ENCODE measurements around the gene IQGAP2. TPM values are rescaled to one million over a fixed set of nuclear protein-coding genes. Genes with fewer than 3 reads are reported as not detected.
A peak's percentile ranks its signal among the peaks of the same experiment; 100 is the strongest.

Gene IQGAP2
- total and polyA plus RNA-seq, 9 of the 15 experiments (the other 6 are each of a cell fraction or from before 2014, with no cell fraction given), result 8.7 to 23.2 (median 17.4) TPM

DNA sequence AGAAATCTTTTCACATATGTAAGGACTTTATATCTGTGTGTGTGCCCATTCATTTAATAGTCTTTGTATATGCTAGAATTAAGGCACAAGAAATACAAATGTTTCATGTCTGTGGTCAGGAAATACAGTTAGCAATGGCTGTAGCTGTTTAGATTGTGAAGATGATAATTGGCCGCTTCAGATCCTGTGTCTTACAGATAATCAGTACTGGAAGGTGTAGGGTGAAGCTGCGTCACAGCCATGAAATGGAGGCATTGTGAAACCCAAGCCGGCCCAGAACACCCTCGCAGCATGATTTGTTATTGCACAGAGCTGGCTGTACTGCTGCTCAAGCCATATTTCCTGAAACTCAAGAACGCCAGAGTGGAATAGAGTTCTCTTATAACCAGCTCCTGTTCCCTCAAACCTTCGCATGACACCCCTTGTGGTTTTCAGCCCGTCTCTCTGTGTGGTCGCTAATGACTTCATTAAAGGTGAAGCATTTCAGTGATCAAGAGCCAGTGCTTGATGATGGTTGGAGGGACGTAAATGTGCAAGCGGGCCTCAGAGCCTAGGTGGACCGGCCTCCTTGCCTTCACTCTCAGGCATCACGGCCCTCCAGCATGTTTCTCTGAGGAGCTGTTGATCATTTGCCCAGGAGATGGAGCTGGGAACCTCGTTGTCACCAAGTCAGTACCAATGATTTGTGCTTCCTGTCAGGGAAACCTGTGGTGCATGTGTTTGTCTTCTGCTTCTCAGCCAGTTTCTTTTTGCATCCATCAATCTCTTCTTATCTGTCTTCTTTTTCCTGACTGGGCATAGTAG lies 140.0 kb downstream of the IQGAP2 start (continued):
- no peak for TF ChIP-seq DDX20 (tag; IDR thresholded peaks at IDR 0.05; ENCODE audit: low read depth)
- no peak for TF ChIP-seq MAZ (CRISPR knock-in tag; conservative IDR thresholded peaks at IDR 0.05 in 1 of 2, IDR thresholded peaks at IDR 0.05 in 1 of 2)
- TF ChIP-seq, protein P1, sequence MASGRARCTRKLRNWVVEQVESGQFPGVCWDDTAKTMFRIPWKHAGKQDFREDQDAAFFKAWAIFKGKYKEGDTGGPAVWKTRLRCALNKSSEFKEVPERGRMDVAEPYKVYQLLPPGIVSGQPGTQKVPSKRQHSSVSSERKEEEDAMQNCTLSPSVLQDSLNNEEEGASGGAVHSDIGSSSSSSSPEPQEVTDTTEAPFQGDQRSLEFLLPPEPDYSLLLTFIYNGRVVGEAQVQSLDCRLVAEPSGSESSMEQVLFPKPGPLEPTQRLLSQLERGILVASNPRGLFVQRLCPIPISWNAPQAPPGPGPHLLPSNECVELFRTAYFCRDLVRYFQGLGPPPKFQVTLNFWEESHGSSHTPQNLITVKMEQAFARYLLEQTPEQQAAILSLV (tag; IDR thresholded peaks at IDR 0.05), result no peak
- TF ChIP-seq PCBP1 (IDR thresholded peaks at IDR 0.05; ENCODE audit: low read depth, low read length, poor library complexity, severe bottlenecking), result no peak
- TF ChIP-seq RAD21 (CRISPR knock-in tag; conservative IDR thresholded peaks at IDR 0.05 in 1 of 2, IDR thresholded peaks at IDR 0.05 in 1 of 2), result peak; percentile 15 to 31; a peak in 3 of 4 replicates
- TF ChIP-seq RAD51 (IDR thresholded peaks at IDR 0.05; ENCODE audit: borderline replicate concordance, low read depth), result no peak
- TF ChIP-seq CBFA2T2 (conservative IDR thresholded peaks at IDR 0.05), result peak; percentile 66
- no peak for TF ChIP-seq TOE1 (IDR thresholded peaks at IDR 0.05; ENCODE audit: borderline replicate concordance)
- no peak for TF ChIP-seq TOE1 (CRISPR knock-in tag; IDR thresholded peaks at IDR 0.05; ENCODE audit: borderline replicate concordance, low read depth)
- TF ChIP-seq, protein P2, sequence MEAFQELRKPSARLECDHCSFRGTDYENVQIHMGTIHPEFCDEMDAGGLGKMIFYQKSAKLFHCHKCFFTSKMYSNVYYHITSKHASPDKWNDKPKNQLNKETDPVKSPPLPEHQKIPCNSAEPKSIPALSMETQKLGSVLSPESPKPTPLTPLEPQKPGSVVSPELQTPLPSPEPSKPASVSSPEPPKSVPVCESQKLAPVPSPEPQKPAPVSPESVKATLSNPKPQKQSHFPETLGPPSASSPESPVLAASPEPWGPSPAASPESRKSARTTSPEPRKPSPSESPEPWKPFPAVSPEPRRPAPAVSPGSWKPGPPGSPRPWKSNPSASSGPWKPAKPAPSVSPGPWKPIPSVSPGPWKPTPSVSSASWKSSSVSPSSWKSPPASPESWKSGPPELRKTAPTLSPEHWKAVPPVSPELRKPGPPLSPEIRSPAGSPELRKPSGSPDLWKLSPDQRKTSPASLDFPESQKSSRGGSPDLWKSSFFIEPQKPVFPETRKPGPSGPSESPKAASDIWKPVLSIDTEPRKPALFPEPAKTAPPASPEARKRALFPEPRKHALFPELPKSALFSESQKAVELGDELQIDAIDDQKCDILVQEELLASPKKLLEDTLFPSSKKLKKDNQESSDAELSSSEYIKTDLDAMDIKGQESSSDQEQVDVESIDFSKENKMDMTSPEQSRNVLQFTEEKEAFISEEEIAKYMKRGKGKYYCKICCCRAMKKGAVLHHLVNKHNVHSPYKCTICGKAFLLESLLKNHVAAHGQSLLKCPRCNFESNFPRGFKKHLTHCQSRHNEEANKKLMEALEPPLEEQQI (IDR thresholded peaks at IDR 0.05), result no peak
- no peak for TF ChIP-seq RBM15 (IDR thresholded peaks at IDR 0.05; ENCODE audit: insufficient read depth, low read length)
- TF ChIP-seq ZNF584 (CRISPR knock-in tag; IDR thresholded peaks at IDR 0.05; ENCODE audit: low read depth), result 0 out of 2 replicates have a peak, but pooled peaks have one; percentile 23
- no peak for TF ChIP-seq OTX1 (CRISPR knock-in tag; IDR thresholded peaks at IDR 0.05)
- TF ChIP-seq GABPB2 (CRISPR knock-in tag; conservative IDR thresholded peaks at IDR 0.05), result no peak
- no peak for TF ChIP-seq HOXB6 (CRISPR knock-in tag; IDR thresholded peaks at IDR 0.05; ENCODE audit: borderline replicate concordance)
- TF ChIP-seq MEF2D (tag; conservative IDR thresholded peaks at IDR 0.05; ENCODE audit: low read depth), result no peak
- TF ChIP-seq GATAD2B (IDR thresholded peaks at IDR 0.05; ENCODE audit: borderline replicate concordance), result peak; percentile 57; the same call in 1 of the 2 replicates
- TF ChIP-seq, protein P3, sequence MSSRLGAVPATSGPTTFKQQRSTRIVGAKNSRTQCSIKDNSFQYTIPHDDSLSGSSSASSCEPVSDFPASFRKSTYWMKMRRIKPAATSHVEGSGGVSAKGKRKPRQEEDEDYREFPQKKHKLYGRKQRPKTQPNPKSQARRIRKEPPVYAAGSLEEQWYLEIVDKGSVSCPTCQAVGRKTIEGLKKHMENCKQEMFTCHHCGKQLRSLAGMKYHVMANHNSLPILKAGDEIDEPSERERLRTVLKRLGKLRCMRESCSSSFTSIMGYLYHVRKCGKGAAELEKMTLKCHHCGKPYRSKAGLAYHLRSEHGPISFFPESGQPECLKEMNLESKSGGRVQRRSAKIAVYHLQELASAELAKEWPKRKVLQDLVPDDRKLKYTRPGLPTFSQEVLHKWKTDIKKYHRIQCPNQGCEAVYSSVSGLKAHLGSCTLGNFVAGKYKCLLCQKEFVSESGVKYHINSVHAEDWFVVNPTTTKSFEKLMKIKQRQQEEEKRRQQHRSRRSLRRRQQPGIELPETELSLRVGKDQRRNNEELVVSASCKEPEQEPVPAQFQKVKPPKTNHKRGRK (tag; IDR thresholded peaks at IDR 0.05), result no peak
- TF ChIP-seq ARID1B (IDR thresholded peaks at IDR 0.05), result peak; percentile 88
- peak; percentile 47; the same call in 1 of the 2 replicates for TF ChIP-seq SMARCC2 (IDR thresholded peaks at IDR 0.05; ENCODE audit: low read depth)
- TF ChIP-seq ZNF79 (CRISPR knock-in tag; IDR thresholded peaks at IDR 0.05; ENCODE audit: low read depth), result peak; percentile 29; the same call in 1 of the 2 replicates
- no peak for TF ChIP-seq TAF9B (IDR thresholded peaks at IDR 0.05; ENCODE audit: partially characterized antibody)
